Mucosa of rectum (tissue), 2 donors: ENCODE measurements around the gene MYH8.

ENCODE experiments used
- H3K27ac ChIP-seq, 2 donors: one replicate each; pipeline ENCODE4 v1.7.0; 2013; ENCODE audit warnings: inconsistent platforms in 2 of 2, low read depth in 2 of 2, low read length in 2 of 2
- H3K27me3 ChIP-seq, 2 donors: one replicate each; pipeline ENCODE4 v1.7.0; 2013; ENCODE audit warnings: low read length in 2 of 2; ENCODE audit not compliant: control insufficient read depth in 2 of 2, insufficient read depth in 2 of 2
- H3K36me3 ChIP-seq, 2 donors: one replicate each; pipeline ENCODE4 v1.7.0; 2013; ENCODE audit warnings: low read length in 2 of 2; ENCODE audit not compliant: control insufficient read depth in 2 of 2, insufficient read depth in 2 of 2
- H3K4me1 ChIP-seq, 2 donors: one replicate each; pipeline ENCODE4 v1.7.0; 2013; ENCODE audit warnings: low read length in 2 of 2, mild to moderate bottlenecking in 1 of 2; ENCODE audit not compliant: control insufficient read depth in 2 of 2, insufficient read depth in 2 of 2
- H3K4me3 ChIP-seq, 2 donors: one replicate each; pipeline ENCODE4 v1.7.0; 2013; ENCODE audit warnings: low read length in 2 of 2
- H3K9ac ChIP-seq, 2 donors: one replicate each; pipeline ENCODE4 v1.7.0; 2013; ENCODE audit warnings: low read length in 2 of 2, low read depth in 1 of 2, mild to moderate bottlenecking in 1 of 2
- H3K9me3 ChIP-seq, 2 donors: one replicate each; pipeline ENCODE4 v1.7.0; 2013; ENCODE audit warnings: low read length in 2 of 2; ENCODE audit not compliant: control insufficient read depth in 2 of 2
- donor health status: healthy.
- donor health status: Normal muscosa, but diverticular disease.

The MYH8 gene

GRCh38 chr17:10428781-10429180 is 7.0 kb upstream of the MYH8 start:
- no peak overlapping the region for H3K9ac ChIP-seq
- H3K27me3 ChIP-seq: no peaks in the 10 kb centered on the region
- H3K27ac ChIP-seq: no peak overlapping the region
- no peaks in the 10 kb centered on the region for H3K4me1 ChIP-seq
- H3K36me3 ChIP-seq: no peaks in the 10 kb centered on the region
- no peaks in the 10 kb centered on the region for H3K9me3 ChIP-seq
- H3K4me3 ChIP-seq: no peak overlapping the region

- Histone ChIP-seq H3K27ac (no peak overlapping the region), H3K4me1 (no peaks in the 10 kb centered on the region), H3K27me3 (peaks cover 0 to 2% of the 10 kb centered on the region in 2 donors), H3K9me3 (no peaks in the 10 kb centered on the region), H3K9ac (no peak overlapping the region), H3K36me3 (no peaks in the 10 kb centered on the region), H3K4me3 (no peak overlapping the region)
Observed at GRCh38 chr17:10421211-10421610, 539 bp downstream of the MYH8 start.

GRCh38 chr17:10420811-10421210 is 939 bp downstream of the MYH8 start:
- Histone ChIP-seq H3K4me3 (no peak overlapping the region), H3K36me3 (no peaks in the 10 kb centered on the region), H3K9me3 (no peaks in the 10 kb centered on the region), H3K4me1 (no peaks in the 10 kb centered on the region), H3K27me3 (peaks cover 0 to 2% of the 10 kb centered on the region in 2 donors), H3K9ac (no peak overlapping the region), H3K27ac (no peak overlapping the region)

- Histone ChIP-seq H3K4me1 (no peaks in the 10 kb centered on the region), H3K4me3 (no peak overlapping the region), H3K27ac (no peak overlapping the region), H3K9ac (no peak overlapping the region), H3K9me3 (no peaks in the 10 kb centered on the region), H3K27me3 (peaks cover 0 to 2% of the 10 kb centered on the region in 2 donors), H3K36me3 (no peaks in the 10 kb centered on the region)
Observed at GRCh38 chr17:10417431-10417830, 4.3 kb downstream of the MYH8 start.

GRCh38 chr17:10415161-10415560 is 6.6 kb downstream of the MYH8 start:
- no peaks in the 10 kb centered on the region for H3K4me1 ChIP-seq
- H3K36me3 ChIP-seq: no peaks in the 10 kb centered on the region
- no peak overlapping the region for H3K4me3 ChIP-seq
- no peaks in the 10 kb centered on the region for H3K9me3 ChIP-seq
- no peak overlapping the region for H3K9ac ChIP-seq
- H3K27ac ChIP-seq: no peak overlapping the region
- H3K27me3 ChIP-seq: no peaks in the 10 kb centered on the region

- Histone ChIP-seq H3K27me3 (no peaks in the 10 kb centered on the region), H3K9me3 (no peaks in the 10 kb centered on the region), H3K9ac (no peak overlapping the region), H3K27ac (no peak overlapping the region), H3K36me3 (no peaks in the 10 kb centered on the region), H3K4me3 (no peak overlapping the region), H3K4me1 (peaks cover 0 to 5% of the 10 kb centered on the region in 2 donors)
Observed at GRCh38 chr17:10403589-10403988, 18.2 kb downstream of the MYH8 start.

- Histone ChIP-seq H3K9me3 (no peaks in the 10 kb centered on the region), H3K4me3 (no peak overlapping the region), H3K27ac (no peak overlapping the region), H3K4me1 (no peaks in the 10 kb centered on the region), H3K27me3 (no peaks in the 10 kb centered on the region), H3K9ac (no peak overlapping the region), H3K36me3 (no peaks in the 10 kb centered on the region)
Observed at GRCh38 chr17:10398352-10398751, 23.4 kb downstream of the MYH8 start.

GRCh38 chr17:10396524-10397163 is 25.1 kb downstream of the MYH8 start:
- no peaks in the 10 kb centered on the region for H3K9me3 ChIP-seq

GRCh38 chr17:10394201-10394887 is 27.4 kb downstream of the MYH8 start:
- H3K9ac ChIP-seq: no peak overlapping the region

More at GRCh38 chr17:10396524-10397163, 25.1 kb downstream of the MYH8 start:
- Histone ChIP-seq H3K36me3 (no peaks in the 10 kb centered on the region), H3K9ac (no peak overlapping the region), H3K27ac (no peak overlapping the region), H3K4me1 (no peaks in the 10 kb centered on the region), H3K27me3 (no peaks in the 10 kb centered on the region), H3K4me3 (no peak overlapping the region)

GRCh38 chr17:10392880-10393279 is 28.9 kb downstream of the MYH8 start:
- no peaks in the 10 kb centered on the region for H3K9me3 ChIP-seq
- no peak overlapping the region for H3K9ac ChIP-seq
- H3K27ac ChIP-seq: no peak overlapping the region
- no peaks in the 10 kb centered on the region for H3K36me3 ChIP-seq
- H3K4me1 ChIP-seq: no peaks in the 10 kb centered on the region
- no peaks in the 10 kb centered on the region for H3K27me3 ChIP-seq
- no peak overlapping the region for H3K4me3 ChIP-seq

More at GRCh38 chr17:10394201-10394887, 27.4 kb downstream of the MYH8 start:
- no peaks in the 10 kb centered on the region for H3K4me1 ChIP-seq
- no peaks in the 10 kb centered on the region for H3K36me3 ChIP-seq
- H3K9me3 ChIP-seq: no peaks in the 10 kb centered on the region
- H3K27me3 ChIP-seq: no peaks in the 10 kb centered on the region
- H3K4me3 ChIP-seq: no peak overlapping the region
- no peak overlapping the region for H3K27ac ChIP-seq
